Measurements from ENCODE around the gene NHP2.

GRCh38 chr5:178176791-178177190, 23.1 kb upstream of the NHP2 start:
- no peak for TF ChIP-seq EP300 (IDR thresholded peaks at IDR 0.05; ENCODE audit: low read depth)
- TF ChIP-seq, protein P1, sequence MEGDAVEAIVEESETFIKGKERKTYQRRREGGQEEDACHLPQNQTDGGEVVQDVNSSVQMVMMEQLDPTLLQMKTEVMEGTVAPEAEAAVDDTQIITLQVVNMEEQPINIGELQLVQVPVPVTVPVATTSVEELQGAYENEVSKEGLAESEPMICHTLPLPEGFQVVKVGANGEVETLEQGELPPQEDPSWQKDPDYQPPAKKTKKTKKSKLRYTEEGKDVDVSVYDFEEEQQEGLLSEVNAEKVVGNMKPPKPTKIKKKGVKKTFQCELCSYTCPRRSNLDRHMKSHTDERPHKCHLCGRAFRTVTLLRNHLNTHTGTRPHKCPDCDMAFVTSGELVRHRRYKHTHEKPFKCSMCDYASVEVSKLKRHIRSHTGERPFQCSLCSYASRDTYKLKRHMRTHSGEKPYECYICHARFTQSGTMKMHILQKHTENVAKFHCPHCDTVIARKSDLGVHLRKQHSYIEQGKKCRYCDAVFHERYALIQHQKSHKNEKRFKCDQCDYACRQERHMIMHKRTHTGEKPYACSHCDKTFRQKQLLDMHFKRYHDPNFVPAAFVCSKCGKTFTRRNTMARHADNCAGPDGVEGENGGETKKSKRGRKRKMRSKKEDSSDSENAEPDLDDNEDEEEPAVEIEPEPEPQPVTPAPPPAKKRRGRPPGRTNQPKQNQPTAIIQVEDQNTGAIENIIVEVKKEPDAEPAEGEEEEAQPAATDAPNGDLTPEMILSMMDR (IDR thresholded peaks at IDR 0.05), result no peak
- no peak for TF ChIP-seq POLR2A (IDR thresholded peaks at IDR 0.05)
